GM18499 (cell line): Measurements from ENCODE around the gene CFAP73.
"Not testable (repeated sequence)": the region's sequence is repeated elsewhere in the genome, so short reads cannot be mapped to it uniquely, and the experiment has no call there.

Experiments used
- ATAC-seq: cut with Tn5 transposase; IDR thresholded peaks from one replicate; pipeline ENCODE4 v1.9.1; 2021; ENCODE audit warnings: moderate number of reproducible peaks; ENCODE audit not compliant: insufficient read depth, unreplicated experiment

CFAP73 gene

DNA sequence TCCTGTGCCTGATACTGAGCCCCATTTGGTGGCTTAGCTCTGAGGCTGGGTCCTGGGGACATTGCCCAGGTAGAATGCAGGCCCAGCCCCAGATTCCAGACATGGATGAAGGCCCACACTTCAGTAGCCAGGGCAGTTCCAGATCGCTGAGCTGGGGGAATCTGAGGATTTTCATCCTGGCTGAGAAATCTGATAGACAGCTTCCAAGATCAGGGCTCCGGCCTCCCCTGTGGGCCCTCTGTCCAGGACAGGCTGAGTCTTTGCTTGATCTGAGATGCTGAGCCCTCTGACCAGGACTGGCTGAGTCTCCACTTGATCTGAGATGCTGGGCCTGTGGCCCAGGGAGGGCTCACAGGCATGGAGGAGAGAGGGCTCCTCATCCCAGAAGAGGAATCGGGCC, 10.7 kb upstream of the CFAP73 start:
- ATAC-seq, result no peak

DNA sequence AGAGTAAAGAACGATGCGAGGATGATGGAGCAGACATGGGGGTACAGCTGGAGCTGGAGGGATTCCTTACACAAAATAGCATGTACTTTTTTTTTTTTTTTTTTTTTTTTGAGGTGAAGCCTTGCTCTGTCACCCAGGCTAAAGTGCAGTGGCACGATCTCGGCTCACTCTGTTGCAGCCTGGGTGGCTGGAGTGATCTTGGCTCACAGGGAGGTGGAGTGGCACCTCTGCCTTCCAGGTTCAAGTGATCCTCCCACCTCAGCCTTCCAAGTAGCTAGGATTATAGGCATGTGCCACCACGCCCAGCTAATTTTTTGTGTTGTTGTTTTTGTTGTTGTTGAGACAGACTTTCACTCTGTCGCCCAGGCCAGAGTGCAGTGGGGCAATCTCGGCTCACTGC, 8.8 kb upstream of the CFAP73 start:
- no peak for ATAC-seq

DNA sequence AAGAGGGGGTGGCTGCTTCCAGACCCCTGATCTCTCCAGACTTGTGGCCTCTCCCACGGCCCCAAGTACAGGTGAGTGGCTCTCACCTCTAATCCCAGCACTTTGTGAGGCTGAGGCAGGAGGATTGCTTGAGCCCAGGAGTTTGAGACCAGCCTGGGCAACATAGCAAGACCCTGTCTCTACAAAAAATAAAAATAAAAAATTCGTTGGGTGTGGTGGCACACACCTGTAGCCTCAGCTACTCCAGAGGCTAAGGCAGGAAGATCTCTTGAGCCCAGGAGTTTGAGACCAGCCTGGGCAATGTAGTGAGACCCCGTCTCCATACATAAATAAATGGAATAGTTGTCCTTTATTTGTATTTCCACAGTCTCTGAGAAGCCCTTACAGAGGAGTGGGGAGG, 7.8 kb upstream of the CFAP73 start:
- ATAC-seq, result not testable (repeated sequence)

DNA sequence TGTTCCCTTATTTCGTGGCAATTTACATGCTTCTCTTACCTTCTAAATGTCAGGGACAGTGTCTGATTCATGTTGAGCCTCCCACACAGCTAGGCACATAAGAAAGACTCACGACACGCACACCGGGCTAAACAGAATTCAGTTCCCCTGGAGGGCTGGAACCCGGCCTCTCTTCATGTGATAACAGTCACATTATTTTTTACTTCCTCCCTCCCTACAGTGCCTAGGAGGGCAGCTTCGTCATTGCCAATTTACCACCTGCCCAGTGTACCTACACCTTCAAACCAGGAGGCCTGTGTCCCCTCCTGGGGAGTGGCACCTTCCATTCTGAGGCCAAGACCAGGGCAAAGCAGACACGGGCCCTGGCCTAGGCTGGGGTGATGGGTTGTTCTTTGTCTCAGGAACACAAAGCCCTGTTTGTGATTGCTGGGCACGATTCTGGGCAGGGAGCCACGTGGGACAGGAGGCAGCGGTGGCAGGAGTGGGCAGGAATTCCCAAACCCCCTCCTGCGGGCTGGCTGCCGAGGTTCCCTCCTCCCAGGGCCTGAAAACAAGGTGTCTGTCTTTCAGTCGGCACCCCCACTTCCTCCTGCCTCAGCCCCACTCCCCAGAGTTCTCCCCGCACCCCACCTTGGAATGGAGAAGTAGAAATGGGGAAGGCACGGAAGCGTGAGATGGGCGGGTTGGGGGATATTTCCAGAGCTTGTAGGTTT, 7.2 kb upstream of the CFAP73 start:
- ATAC-seq, result no peak

DNA sequence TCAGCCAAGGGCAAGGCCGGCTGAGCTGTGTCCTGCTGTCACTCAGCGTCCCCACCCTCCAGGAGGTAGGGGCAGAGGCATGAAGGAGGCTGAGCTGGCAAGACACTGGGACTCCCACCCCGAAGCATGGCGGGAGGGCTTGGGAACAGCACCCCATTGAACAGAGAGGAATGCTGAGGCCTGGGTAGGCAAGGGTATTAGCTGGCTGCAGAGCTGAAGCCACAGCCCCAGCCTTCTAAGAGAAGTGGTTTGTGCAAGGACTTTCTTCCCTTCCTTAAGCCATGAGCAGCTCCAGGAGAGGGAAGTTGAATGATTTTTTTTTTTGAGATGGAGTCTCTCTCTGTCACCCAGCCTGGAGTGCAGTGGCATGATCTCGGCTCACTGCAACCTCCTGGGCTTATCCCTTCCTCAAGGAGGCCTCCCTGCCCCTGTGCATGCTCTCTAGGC, 6.6 kb upstream of the CFAP73 start:
- no peak for ATAC-seq

DNA sequence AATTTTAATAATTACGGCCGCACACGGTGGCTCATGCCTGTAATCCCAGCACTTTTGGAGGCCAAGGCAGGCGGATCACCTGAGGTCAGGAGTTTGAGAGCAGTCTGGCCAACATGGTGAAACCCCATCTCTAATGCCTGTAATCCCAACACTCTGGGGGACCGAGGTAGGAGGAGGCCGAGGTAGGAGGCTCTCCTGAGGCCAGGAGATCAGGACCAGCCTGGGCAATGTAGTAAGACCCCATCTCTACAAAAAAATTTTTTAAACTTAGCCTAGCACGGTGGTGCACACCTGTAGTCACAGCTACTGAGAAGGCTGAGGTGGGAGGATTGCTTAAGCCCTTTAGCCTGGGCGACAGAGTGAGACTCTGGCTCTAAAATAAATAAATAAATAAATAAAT, 5.6 kb upstream of the CFAP73 start:
- no peak for ATAC-seq

DNA sequence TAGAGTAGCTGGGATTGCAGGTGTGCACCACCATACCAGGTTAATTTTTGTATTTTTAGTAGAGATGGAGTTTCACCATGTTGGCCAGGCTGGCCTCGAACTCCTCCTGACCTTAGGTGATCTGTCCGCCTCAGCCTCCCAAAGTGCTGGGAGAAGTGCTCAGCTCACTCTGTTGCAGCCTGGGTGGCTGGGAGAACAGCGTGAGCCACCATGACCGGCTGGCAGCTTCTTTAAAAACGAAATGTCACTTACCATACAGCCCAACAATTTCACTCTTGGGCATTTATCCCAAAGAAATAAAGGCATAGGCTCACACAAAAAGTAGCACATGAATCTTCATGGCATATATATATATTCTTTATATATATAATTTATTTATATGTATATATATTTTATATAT, 4.7 kb upstream of the CFAP73 start:
- ATAC-seq, result no peak

DNA sequence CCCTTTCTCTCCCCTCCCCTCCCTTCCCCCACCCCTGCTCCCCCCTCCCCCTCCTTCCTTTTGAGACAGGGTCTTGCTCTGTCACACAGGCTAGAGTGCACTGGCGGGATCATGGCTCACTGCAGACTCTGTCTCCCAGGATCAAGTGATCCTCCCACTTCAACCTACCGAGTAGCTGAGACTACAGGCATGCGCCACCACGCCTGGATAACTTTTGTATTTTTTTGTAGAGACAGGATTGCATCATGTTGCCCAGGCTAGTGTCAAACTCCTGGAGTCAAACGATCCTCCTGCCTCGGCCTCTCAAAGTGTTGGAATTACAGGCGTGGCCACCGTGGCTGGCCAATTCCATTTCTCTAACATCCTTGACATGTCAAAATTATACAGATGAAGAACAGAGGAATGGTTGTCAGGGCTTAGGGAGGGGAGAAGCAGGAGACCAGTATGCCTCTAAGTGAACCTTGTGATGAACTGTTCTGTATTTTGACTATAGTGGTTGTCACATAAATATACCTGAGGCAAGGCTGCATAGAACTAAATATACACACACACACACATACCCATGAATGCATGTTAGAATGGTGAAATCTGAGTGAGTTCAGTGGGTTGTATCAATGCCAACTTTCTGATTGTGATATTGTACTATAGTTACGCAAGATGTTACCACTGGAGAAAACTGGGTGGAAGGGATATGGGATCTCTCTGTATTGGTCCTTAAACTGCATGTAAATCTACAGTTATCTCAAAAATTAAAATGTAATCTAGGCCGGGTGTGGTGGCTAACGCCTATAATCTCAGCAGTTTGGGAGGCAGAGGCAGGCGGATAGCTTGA, 3.6 kb upstream of the CFAP73 start:
- ATAC-seq, result no peak

DNA sequence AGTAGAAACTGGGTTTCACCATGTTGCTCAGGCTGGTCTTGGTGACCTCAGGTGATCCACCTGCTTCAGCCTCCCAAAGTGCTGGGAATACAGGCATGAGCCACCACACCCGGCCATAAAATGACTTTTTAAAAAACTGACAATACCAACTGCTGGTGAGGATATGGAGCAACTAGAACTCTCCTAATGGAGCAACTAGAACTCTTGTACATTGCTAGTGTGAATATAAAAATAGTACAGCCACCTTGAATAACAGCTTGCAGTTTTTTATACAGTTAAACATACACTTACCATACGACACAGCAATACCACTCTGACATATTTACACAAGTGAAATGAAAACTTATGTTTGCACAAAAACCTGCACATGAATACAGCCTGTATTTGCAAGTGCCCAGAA, 2.5 kb upstream of the CFAP73 start:
- ATAC-seq, result no peak

DNA sequence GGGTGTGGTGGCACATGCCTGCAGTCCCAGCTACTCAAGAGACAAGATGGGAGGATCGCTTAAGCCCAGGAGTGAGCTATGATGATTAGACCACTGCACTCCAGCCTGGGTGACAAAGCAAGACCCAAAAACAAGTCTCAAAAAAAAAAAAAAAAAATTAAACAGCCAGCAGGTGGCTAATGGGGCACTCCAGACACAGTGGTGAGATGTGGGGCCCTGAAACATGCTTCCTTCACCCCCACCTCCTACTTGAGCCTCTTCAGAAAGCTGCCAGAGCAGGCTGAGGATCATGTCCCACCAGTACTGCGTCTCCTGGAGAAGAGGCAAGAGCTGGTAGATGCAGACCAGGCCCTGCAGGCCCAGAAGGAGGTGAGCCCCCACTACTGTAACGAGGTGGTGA, 2.1 kb downstream of the CFAP73 start:
- no peak for ATAC-seq

DNA sequence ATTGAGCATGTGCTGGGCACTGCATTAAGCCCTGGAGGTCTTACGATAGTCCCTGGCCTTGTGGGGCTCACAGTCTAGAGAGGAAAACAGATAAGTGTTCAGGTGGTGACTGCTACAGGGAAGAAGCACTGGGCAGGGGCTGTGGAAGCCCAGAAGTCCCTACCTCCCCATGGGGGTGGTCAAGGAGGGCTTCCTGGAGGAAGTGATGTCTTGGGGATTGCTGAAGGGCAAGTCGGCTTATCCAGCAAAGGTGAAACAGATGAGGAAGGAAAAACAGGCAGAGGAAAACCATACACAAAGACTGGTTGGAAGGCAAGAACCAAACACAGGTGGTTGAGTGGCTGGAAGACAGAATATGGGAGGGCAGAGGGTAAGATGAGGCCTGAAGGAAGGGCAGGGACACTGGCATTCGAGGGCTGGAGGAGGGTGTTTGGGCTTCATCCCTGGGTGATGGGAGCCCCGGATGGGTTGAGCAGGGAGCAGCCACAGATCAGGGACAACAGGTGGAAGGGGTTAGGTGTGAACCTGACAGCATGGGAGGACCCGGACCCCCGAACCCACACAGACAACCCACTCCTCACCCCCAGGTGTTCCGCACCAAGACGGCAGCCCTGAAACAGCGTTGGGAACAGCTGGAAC, 2.8 kb downstream of the CFAP73 start:
- no peak for ATAC-seq

DNA sequence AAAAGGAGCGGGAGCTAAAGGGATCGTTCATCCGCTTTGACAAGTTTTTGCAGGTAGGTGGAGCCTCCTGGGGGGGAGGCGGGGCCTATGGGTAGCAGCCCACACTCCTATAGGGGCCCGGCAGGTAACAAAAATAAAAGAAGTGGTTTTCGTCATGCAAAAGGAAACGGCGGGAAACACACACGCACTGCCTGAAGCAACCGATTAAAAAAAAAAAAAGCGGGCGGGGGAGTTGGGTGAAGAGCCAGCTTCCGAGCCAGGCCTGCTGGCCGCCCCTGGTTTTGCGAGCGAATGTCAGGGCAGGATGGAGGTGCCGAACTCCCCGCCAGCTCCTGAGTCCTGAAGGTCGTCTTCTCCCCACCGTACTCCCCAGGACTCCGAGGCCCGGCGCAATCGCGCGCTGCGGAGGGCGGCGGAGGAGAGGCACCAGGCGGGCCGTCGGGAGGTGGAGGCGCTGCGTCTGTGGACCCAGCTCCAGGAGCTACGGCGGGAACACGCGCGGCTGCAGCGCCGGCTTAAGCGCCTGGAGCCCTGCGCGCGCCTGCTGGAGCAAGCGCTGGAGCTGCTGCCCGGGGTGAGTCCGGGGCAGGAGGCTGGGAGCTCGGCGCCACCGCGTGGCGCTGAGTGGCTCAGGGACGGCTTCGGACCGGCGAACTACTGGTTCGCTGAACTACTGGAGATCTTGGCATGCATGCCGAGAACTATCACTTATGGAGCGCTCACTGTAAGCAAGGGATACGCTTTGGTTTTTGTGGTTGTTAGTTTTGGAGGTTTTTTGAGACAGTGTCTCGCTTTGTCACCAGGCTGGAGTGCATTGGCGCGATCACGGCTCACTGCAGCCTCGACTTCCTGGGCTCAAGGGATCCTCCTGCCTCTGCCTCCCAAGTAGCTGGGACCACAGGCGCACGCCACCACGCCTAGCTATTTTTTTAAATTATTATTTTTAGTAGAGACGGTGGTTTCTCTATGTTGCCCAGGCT, 3.6 kb downstream of the CFAP73 start:
- no peak for ATAC-seq

DNA sequence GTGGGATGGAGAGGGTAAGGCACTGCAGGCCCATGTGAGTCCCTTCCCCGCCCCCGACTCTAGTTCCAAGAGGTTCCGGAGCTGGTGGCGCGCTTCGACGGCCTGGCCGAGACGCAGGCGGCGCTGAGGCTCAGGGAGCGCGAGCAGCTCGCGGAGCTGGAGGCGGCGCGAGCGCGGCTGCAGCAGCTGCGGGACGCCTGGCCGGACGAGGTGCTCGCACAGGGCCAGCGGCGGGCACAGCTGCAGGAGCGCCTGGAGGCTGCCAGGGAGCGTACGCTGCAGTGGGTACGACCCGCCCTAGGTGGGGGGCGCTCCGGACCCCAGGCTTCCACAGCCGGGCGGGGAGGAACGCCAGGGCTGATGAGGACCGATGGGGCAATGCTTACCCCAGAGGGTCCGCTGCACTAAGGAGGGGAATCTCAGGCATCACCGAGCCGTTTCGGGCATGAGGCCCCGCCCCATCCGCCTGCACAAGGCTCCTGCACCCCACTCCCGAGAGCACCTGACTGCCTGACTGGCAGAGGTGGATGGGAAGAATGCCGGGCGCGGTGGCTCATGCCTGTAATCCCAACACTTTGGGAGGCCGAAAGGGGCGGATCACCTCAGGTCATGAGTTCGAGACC, 4.9 kb downstream of the CFAP73 start:
- no peak for ATAC-seq

DNA sequence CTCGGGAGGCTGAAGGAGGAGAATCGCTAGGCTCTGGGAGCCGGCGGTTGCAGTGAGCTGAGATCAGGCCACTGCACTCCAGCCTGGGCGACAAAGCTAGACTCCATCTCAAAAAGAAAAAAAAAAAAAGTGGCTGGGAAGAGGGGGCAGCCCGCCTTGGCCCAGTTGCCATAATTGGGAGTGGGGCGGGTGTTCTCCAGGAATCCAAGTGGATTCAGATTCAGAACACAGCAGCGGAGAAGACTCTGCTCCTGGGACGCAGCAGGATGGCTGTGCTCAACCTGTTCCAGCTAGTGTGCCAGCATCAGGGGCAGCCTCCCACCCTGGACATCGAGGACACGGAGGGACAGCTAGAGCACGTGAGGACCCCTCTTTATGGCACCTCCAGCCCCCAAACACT, 5.5 kb downstream of the CFAP73 start:
- ATAC-seq, result no peak

DNA sequence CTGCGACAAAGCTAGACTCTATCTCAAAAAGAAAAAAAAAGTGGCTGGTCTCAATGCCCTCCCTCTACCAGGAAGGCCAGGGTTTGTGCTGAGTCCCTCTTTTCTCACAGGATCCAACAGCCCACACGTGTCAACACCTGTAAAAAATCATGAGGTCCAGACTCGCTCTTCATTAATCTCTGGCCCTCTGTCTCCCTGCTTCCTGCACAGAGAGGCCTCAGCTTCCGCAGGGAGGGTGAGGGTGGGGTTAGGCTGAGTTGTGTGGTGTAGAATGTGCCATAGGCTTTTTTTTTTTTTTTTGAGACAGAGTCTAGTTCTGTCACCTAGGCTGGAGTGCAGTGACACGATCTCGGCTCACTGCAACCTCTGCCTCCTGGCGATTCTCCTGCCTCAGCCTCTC, 6.1 kb downstream of the CFAP73 start:
- no peak for ATAC-seq

DNA sequence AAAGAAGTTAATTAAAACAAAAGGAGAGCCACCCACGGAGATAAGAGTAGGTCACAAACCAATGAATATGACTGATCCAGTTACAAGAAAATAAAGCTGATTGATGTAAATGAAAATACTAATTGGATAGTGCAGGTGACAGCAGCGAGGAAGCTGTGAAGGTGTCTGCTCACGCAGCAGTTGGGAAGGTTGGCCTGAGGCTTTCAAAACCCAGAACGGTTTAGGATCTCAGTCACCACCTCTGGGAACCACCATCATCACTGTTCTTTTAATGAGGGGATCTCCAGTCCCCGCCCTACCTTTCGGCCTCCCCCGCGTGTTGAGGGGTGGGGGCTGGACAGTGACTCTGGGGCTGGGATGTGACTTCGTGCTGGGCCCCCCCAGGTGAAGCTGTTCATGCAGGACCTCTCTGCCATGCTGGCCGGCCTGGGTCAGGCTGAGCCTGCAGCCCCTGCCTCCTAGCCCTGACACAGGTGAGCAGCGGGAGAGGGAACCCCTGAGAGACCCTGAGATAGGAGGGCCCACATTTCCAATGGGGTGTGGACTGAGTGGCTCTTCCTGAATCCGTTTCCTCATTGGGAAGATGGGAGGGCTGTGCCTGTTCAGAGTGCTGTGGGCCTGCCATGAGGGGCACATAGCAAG, 7.8 kb downstream of the CFAP73 start:
- no peak for ATAC-seq

DNA sequence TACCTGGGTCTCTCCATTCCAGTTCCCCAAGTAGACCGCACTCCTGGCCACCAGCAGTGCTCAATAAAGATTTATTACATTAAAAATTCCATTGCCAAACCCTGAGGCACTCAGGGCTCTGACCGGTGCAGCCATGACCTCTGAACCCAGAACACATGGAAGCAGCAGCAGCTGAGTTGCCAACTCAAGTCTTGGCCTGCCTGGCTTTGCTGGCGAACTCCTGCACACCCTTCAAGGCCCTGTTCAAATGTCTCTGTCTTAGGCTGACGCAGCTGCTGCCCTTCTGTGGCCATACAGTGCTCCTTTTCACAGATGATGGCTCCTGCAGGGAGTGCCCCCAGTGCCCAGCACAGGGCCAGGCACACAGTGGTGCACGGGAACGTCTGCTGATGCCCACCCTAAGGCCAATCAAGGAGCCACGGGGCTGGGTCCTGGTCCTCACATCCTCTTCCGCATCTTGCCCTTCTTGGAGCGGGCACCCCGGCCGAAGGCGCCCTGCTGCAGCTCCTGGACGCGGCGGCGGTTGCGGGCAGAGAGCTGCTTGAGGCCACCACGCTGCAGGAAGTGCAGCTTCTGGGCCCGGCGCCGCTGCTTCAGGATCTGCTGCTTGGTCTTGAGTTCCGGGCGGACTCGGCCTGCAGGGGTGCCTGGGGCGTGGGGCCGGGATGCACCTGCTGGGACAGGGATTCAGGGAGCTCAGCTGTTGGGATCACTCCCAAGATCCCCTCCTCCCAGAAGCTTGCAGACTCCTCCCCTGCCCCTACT, 9.1 kb downstream of the CFAP73 start:
- no peak for ATAC-seq

DNA sequence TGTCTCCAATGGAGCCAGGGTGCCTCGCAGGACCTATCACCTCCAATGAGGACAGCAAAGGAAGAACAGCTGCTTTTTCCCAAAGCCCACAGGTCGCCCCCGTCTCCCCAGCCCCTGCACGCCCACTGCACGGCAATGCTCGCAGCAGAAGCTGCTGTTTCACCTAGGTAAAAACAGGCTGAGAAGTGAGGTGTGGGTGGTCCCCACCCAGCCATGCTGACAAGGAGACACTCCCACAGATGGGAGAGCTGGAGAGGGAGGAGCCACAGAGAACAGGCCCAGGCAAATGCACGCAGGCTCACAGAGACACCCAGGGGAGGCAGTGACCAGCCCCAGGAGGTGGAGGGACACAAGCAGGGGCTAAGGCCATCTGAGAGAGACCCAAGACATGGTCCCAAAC, 10.4 kb downstream of the CFAP73 start:
- no peak for ATAC-seq
